ENCODE data around the gene AKAP6.

The AKAP6 gene

DNA sequence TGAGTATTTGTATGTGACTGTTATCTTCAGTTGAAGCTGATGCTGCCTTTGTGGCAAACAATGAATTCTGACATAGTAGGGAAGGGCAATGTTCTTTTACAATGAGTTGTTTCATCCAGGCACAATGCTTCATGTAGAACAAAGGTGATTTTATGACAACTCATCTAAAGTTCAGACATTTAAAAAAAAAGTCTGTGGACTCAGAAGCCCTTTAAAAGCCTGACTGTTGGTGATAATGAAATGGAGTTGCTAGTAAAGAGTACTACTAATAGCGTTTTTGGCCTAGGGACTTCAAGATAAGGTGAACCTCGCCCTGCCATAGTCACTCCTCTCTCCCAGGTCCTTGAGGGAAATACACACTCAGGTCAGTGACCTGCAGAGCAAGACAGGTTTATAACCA, 105.1 kb downstream of the AKAP6 start:
- Histone ChIP-seq H3K79me2 (ENCODE audit: insufficient read depth, low read depth) (no peaks in the 10 kb centered on the region), H3K36me3 (ENCODE audit: insufficient read depth) (no peaks in the 10 kb centered on the region), H3K4me1 (ENCODE audit: low read depth, poor library complexity, severe bottlenecking) (peaks cover 15% of the 10 kb centered on the region), H4K20me1 (ENCODE audit: insufficient read depth) (no peaks in the 10 kb centered on the region), H3K4me3 (IDR thresholded peaks at IDR 0.05; ENCODE audit: insufficient read depth, low read depth, low read length) (no peak overlapping the region), H2AFZ (ENCODE audit: low read depth) (no peak overlapping the region), H3K27me3 (ENCODE audit: insufficient read depth, low read depth) (no peaks in the 10 kb centered on the region), H3K4me2 (no peak overlapping the region), H3K27ac (no peak overlapping the region), H3K9ac (no peak overlapping the region)
- TF ChIP-seq, protein P1, sequence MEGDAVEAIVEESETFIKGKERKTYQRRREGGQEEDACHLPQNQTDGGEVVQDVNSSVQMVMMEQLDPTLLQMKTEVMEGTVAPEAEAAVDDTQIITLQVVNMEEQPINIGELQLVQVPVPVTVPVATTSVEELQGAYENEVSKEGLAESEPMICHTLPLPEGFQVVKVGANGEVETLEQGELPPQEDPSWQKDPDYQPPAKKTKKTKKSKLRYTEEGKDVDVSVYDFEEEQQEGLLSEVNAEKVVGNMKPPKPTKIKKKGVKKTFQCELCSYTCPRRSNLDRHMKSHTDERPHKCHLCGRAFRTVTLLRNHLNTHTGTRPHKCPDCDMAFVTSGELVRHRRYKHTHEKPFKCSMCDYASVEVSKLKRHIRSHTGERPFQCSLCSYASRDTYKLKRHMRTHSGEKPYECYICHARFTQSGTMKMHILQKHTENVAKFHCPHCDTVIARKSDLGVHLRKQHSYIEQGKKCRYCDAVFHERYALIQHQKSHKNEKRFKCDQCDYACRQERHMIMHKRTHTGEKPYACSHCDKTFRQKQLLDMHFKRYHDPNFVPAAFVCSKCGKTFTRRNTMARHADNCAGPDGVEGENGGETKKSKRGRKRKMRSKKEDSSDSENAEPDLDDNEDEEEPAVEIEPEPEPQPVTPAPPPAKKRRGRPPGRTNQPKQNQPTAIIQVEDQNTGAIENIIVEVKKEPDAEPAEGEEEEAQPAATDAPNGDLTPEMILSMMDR (conservative IDR thresholded peaks at IDR 0.05; ENCODE audit: low read depth, low read length) = no peak

GRCh38 chr14:32434880-32435279, 105.8 kb downstream of the AKAP6 start:
- TF ChIP-seq, protein P1 (conservative IDR thresholded peaks at IDR 0.05; ENCODE audit: low read depth, low read length) = no peak

GRCh38 chr14:32435411-32435810, 106.3 kb downstream of the AKAP6 start:
- peaks cover 15% of the 10 kb centered on the region for H3K4me1 ChIP-seq (ENCODE audit: low read depth, poor library complexity, severe bottlenecking)

More at GRCh38 chr14:32434880-32435279, 105.8 kb downstream of the AKAP6 start:
- no peak overlapping the region for H3K4me3 ChIP-seq (IDR thresholded peaks at IDR 0.05; ENCODE audit: insufficient read depth, low read depth, low read length)
- H3K4me1 ChIP-seq (ENCODE audit: low read depth, poor library complexity, severe bottlenecking) = peaks cover 15% of the 10 kb centered on the region
- no peaks in the 10 kb centered on the region for H3K36me3 ChIP-seq (ENCODE audit: insufficient read depth)
- H3K79me2 ChIP-seq (ENCODE audit: insufficient read depth, low read depth) = no peaks in the 10 kb centered on the region
- no peak overlapping the region for H3K4me2 ChIP-seq
- no peaks in the 10 kb centered on the region for H3K27me3 ChIP-seq (ENCODE audit: insufficient read depth, low read depth)
- H4K20me1 ChIP-seq (ENCODE audit: insufficient read depth) = no peaks in the 10 kb centered on the region
- H3K27ac ChIP-seq = no peak overlapping the region
- no peak overlapping the region for H2AFZ ChIP-seq (ENCODE audit: low read depth)
- H3K9ac ChIP-seq = no peak overlapping the region

DNA sequence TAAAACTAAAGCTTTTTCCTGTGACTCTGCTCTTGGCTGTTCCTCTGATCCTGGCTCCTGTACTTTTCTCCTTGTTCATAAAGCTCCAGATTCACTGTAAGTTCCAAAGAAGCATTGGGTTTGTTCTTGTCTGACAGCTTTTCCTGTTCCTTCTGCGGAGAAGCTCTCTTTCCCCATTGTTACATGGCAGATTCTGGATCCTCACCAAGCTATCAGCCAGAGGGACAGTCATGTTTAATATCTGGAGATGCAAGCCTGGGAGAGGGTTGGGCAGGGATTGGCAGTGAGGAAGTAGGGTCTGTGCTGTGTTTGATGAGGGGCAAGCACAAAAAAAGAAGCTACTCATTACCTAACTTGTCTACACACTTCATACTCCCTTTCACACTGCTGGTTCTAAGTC, 107.9 kb downstream of the AKAP6 start:
- Histone ChIP-seq H3K27ac (no peak overlapping the region), H3K36me3 (ENCODE audit: insufficient read depth) (no peaks in the 10 kb centered on the region), H3K4me2 (no peak overlapping the region), H2AFZ (ENCODE audit: low read depth) (no peak overlapping the region), H3K9ac (no peak overlapping the region), H4K20me1 (ENCODE audit: insufficient read depth) (no peaks in the 10 kb centered on the region), H3K4me3 (IDR thresholded peaks at IDR 0.05; ENCODE audit: insufficient read depth, low read depth, low read length) (no peak overlapping the region), H3K79me2 (ENCODE audit: insufficient read depth, low read depth) (no peaks in the 10 kb centered on the region), H3K27me3 (ENCODE audit: insufficient read depth, low read depth) (no peaks in the 10 kb centered on the region), H3K4me1 (ENCODE audit: low read depth, poor library complexity, severe bottlenecking) (peaks cover 15% of the 10 kb centered on the region)
- TF ChIP-seq, protein P1 (conservative IDR thresholded peaks at IDR 0.05; ENCODE audit: low read depth, low read length) = no peak

More at GRCh38 chr14:32435411-32435810, 106.3 kb downstream of the AKAP6 start:
- Histone ChIP-seq H4K20me1 (ENCODE audit: insufficient read depth) (no peaks in the 10 kb centered on the region), H3K36me3 (ENCODE audit: insufficient read depth) (no peaks in the 10 kb centered on the region), H3K27me3 (ENCODE audit: insufficient read depth, low read depth) (no peaks in the 10 kb centered on the region), H2AFZ (ENCODE audit: low read depth) (no peak overlapping the region), H3K79me2 (ENCODE audit: insufficient read depth, low read depth) (no peaks in the 10 kb centered on the region), H3K4me3 (IDR thresholded peaks at IDR 0.05; ENCODE audit: insufficient read depth, low read depth, low read length) (no peak overlapping the region), H3K4me2 (no peak overlapping the region), H3K27ac (no peak overlapping the region), H3K9ac (no peak overlapping the region)
- TF ChIP-seq, protein P1 (conservative IDR thresholded peaks at IDR 0.05; ENCODE audit: low read depth, low read length) = no peak

Measured in KMS-11 (cell line).